K562 (cell line): ENCODE results near the gene AMBP. TPM values are rescaled to one million over a fixed set of nuclear protein-coding genes. Genes with fewer than 3 reads are reported as not detected.

Source experiments
- ATAC-seq: fragments of 200-7000 bp; cut with Tn5 transposase; 3 replicates; pipeline ENCODE4 v1.9.1; 2020; ENCODE audit warnings: moderate library complexity
- BruUV-seq: library from RNA; stranded (reverse); fragments of 400-500 nt; replicated peaks from 2 replicates; lab custom pipeline; 2021; lab: Mats Ljungman, UMichigan
- CTCF ChIA-PET: fragments of 300-600 bp; formaldehyde crosslinking; extraction: SDS; loops from one replicate; lab custom pipeline; 2021; ENCODE audit warnings: low intra/inter-chr PET ratio; lab: Yijun Ruan, JAX
- POLR2A ChIA-PET: fragments of 300-600, 350-650 bp; sonication (Branson Sonifier 250); formaldehyde crosslinking; extraction: SDS; loops from one replicate; lab custom pipeline; 2021; ENCODE audit warnings: antibody characterized with exemption, inconsistent platforms; lab: Yijun Ruan, JAX
- DNase-seq, 4 experiments: peaks; one replicate each; pipeline versions ENCODE4 v3.0.0 to v3.0.0-alpha.2; 2011 to 2018; ENCODE audit warnings: low spot score in 3 of 4, mixed read lengths in 3 of 4; ENCODE audit errors: extremely low read depth in 1 of 4
- FAIRE-seq: peaks from 2 replicates; lab custom pipeline; 2011; peaks lifted over from hg19 to GRCh38; lab: Jason Lieb, UNC
- H2AFZ ChIP-seq: 2 replicates; pipeline ENCODE4 v1.6.0; 2011; ENCODE audit warnings: low read depth, low read length, control low read depth, inconsistent platforms
- H3K27ac ChIP-seq: fragments of 200-600 bp; 3 replicates; pipeline ENCODE4 v1.8.0; 2011; ENCODE audit warnings: low read depth, mild to moderate bottlenecking, control low read depth, inconsistent platforms, low read length, moderate library complexity, mixed read lengths; ENCODE audit errors: extremely low read depth
- H3K27me3 ChIP-seq, 2 experiments: fragments of 300-600 bp in 1 of 2; 2 replicates in 1 of 2; 3 replicates in 1 of 2; pipeline versions ENCODE4 v1.6.0 to v1.8.0; 2011; ENCODE audit warnings: inconsistent platforms in 2 of 2, low read length in 2 of 2, mild to moderate bottlenecking in 1 of 2, mixed read lengths in 1 of 2, moderate library complexity in 1 of 2; ENCODE audit not compliant: control insufficient read depth in 2 of 2, insufficient read depth in 2 of 2
- H3K36me3 ChIP-seq: fragments of 300-600 bp; 3 replicates; pipeline ENCODE4 v1.8.0; 2011; ENCODE audit warnings: mild to moderate bottlenecking, low read length, inconsistent platforms; ENCODE audit not compliant: control insufficient read depth, insufficient read depth
- H3K4me1 ChIP-seq, 2 experiments: fragments of 200-600 bp in 1 of 2; replicated peaks in 1 of 2; 2 replicates in 1 of 2; 3 replicates in 1 of 2; pipeline versions ENCODE4 v1.5.1 to v1.8.0; 2011; ENCODE audit warnings: inconsistent platforms in 2 of 2, low read length in 2 of 2, mild to moderate bottlenecking in 1 of 2, mixed read lengths in 1 of 2, moderate library complexity in 1 of 2; ENCODE audit not compliant: control insufficient read depth in 2 of 2, insufficient read depth in 2 of 2
- H3K4me2 ChIP-seq: 2 replicates; pipeline ENCODE4 v1.6.1; 2011; ENCODE audit warnings: low read length, control low read depth, inconsistent platforms, mixed read lengths; ENCODE audit not compliant: insufficient read depth
- H3K4me3 ChIP-seq: fragments of 200-600 bp; sonication (generic), shearing (Covaris generic); 2 replicates; pipeline ENCODE4 v1.5.1; 2016; ENCODE audit warnings: control low read depth, inconsistent platforms
- H3K79me2 ChIP-seq: fragments of 200-600 bp; 3 replicates; pipeline ENCODE4 v1.8.0; 2011; ENCODE audit warnings: low read length, inconsistent platforms; ENCODE audit not compliant: control insufficient read depth, insufficient read depth
- H3K9ac ChIP-seq, 2 experiments: 2 replicates each; pipeline versions ENCODE4 v1.6.0 to v1.6.1; 2011; ENCODE audit warnings: low read depth in 2 of 2, low read length in 2 of 2, control low read depth in 1 of 2, inconsistent platforms in 1 of 2, mild to moderate bottlenecking in 1 of 2, mixed read lengths in 1 of 2; ENCODE audit not compliant: insufficient read depth in 1 of 2
- H3K9me1 ChIP-seq: one replicate; pipeline ENCODE4 v1.6.0; 2011; ENCODE audit warnings: inconsistent platforms, mild to moderate bottlenecking, low read length, moderate library complexity; ENCODE audit not compliant: control insufficient read depth, insufficient read depth
- H3K9me3 ChIP-seq: replicated peaks from 2 replicates; pipeline ENCODE4 v1.5.1; 2011; ENCODE audit warnings: low read depth, low read length, inconsistent platforms; ENCODE audit not compliant: control insufficient read depth, insufficient read depth
- H4K20me1 ChIP-seq: replicated peaks from 2 replicates; pipeline ENCODE4 v1.6.1; 2011; ENCODE audit warnings: low read length, inconsistent platforms, mixed read lengths; ENCODE audit not compliant: control insufficient read depth, insufficient read depth
- C11orf30 ChIP-seq: fragments of 450-650 bp; IDR thresholded peaks from 2 replicates; pipeline ENCODE4 v1.6.1; 2016; ENCODE audit warnings: low read depth, mild to moderate bottlenecking
- GTF2B ChIP-seq: IDR thresholded peaks from 2 replicates; pipeline ENCODE4 v1.6.1; 2011; ENCODE audit not compliant: insufficient read length; ENCODE audit errors: extremely low read depth
- KDM4B ChIP-seq, 2 experiments: fragments of 450-650 bp in 1 of 2; sonication (generic) in 1 of 2; IDR thresholded peaks; 2 replicates each; pipeline ENCODE4 v1.6.1; 2016 to 2017; ENCODE audit warnings: borderline replicate concordance in 2 of 2, antibody characterized with exemption in 1 of 2, low read depth in 1 of 2, mild to moderate bottlenecking in 1 of 2
- SETDB1 ChIP-seq: IDR thresholded peaks from one replicate; pipeline ENCODE4 v1.6.1; 2012; ENCODE audit warnings: low read length, control low read depth, inconsistent platforms
- SMARCA4 ChIP-seq: fragments of 450-650 bp; IDR thresholded peaks from 2 replicates; pipeline ENCODE4 v1.6.1; 2016
- U2AF1 ChIP-seq: fragments of 200-400 bp; formaldehyde crosslinking; optimal IDR thresholded peaks from 2 replicates; pipeline ENCODE3; 2017; ENCODE audit warnings: mild to moderate bottlenecking, low read depth, low read length, moderate library complexity
- U2AF2 ChIP-seq: fragments of 200-400 bp; formaldehyde crosslinking; optimal IDR thresholded peaks from 2 replicates; pipeline ENCODE3; 2017; ENCODE audit warnings: low read depth, mild to moderate bottlenecking, low read length
- ZBTB12 ChIP-seq: fragments of 250-450 bp; sonication (Bioruptor Pico); IDR thresholded peaks from 2 replicates; pipeline ENCODE4 v1.4.0; 2020
- WGBS: fragments of 100-300 bp; shearing (Covaris generic); methylation state at CpG from one replicate; pipeline ENCODE4 v1.1.6; 2016; ENCODE audit warnings: low coverage, mixed read lengths; ENCODE audit not compliant: insufficient coverage; ENCODE audit errors: missing lambda C conversion rate; 5-methylcytosine and 5-hydroxymethylcytosine counted together
- in situ Hi-C: fragments of 300-500 bp; cut with MboI; formaldehyde crosslinking; loops from 4 replicates; pipeline ENCODE4 v1.15.0; 2018; ENCODE audit warnings: inconsistent platforms, mixed read lengths
- intact Hi-C: fragments of 100-400 bp; cut with micrococcal nuclease; formaldehyde crosslinking; loops from 2 replicates; pipeline ENCODE4 v1.14.2; 2022
- polyA plus RNA-seq, 8 experiments: library from polyadenylated mRNA; depleted of rRNA in 4 of 8; stranded (reverse) in 5 of 8; unstranded in 3 of 8; fragments of >200 nt; fragmentation: Nextera tagmentation in 2 of 8; fragmentation: Illumina TruSeq in 1 of 8; extraction: Ambion mirVana in 2 of 8; extraction: Trizol in 1 of 8; gene quantifications; 2 replicates each; pipeline versions ENCODE4 v1.2.1 to v1.2.3, GENCODE V29; 2011 to 2014; ENCODE audit warnings: inconsistent platforms in 1 of 8, missing spikeins in 1 of 8
- total RNA-seq, 7 experiments: library from RNA; depleted of rRNA in 6 of 7; stranded (reverse); fragments of >200 nt in 6 of 7; fragmentation: Illumina TruSeq in 2 of 7; extraction: Trizol in 2 of 7; gene quantifications; 2 replicates each; pipeline versions ENCODE4 v1.2.1 to v1.2.3, GENCODE V29; 2011 to 2021; ENCODE audit warnings: low replicate concordance in 1 of 7

Gene AMBP
- total and polyA plus RNA-seq, 9 of the 15 experiments (the other 6 are each of a cell fraction or from before 2014, with no cell fraction given): 1.3 TPM; not detected in 8

- TF ChIP-seq KDM4B (IDR thresholded peaks at IDR 0.05; ENCODE audit: borderline replicate concordance in 2 of 2, low read depth in 1 of 2): no peak
- no peak for TF ChIP-seq C11orf30
- no peak for TF ChIP-seq SMARCA4
- no peak for TF ChIP-seq ZBTB12
- TF ChIP-seq SETDB1: no peak
- TF ChIP-seq U2AF1: no peak
- TF ChIP-seq, all 486 proteins: peak for 0
Observed at GRCh38 chr9:114057161-114057885, 20.8 kb downstream of the AMBP start (continued).

GRCh38 chr9:114056527-114056926 lies 21.6 kb downstream of the AMBP start:
- Histone ChIP-seq H3K9me1 (no peaks in the 10 kb centered on the region), H3K9me3 (no peaks in the 10 kb centered on the region), H3K27ac (no peak overlapping the region), H3K79me2 (no peaks in the 10 kb centered on the region), H3K9ac (no peak overlapping the region), H3K4me2 (no peak overlapping the region), H3K4me3 (no peak overlapping the region), H3K36me3 (no peaks in the 10 kb centered on the region), H4K20me1 (peaks cover 3% of the 10 kb centered on the region; the same call in 1 of the 2 replicates), H3K27me3 (peaks cover 0 to 22% of the 10 kb centered on the region in 2 experiments; a peak in 3 of 5 replicates), H3K4me1 (no peaks in the 10 kb centered on the region), H2AFZ (no peak overlapping the region)
- WGBS: 13% methylated on average over 5 of the region's 5 CpGs
- BruUV-seq: no TSS peak
- TF ChIP-seq U2AF2 (no peak), GTF2B (no peak)
- in situ Hi-C loops: no loop called here
- CTCF ChIA-PET: no interaction called here
- POLR2A ChIA-PET: no interaction called here
- intact Hi-C loops: no loop called here
- no peak for DNase-seq
- no peak for ATAC-seq
- no peak for FAIRE-seq
